Ovary (tissue), 3 donors: ENCODE measurements around the gene CHST13.

Source experiments
- CTCF ChIP-seq, 3 donors: fragments of 450-650 bp in 2 of 3; fragments of 200-600 bp in 1 of 3; IDR thresholded peaks; one replicate each; pipeline versions ENCODE4 v1.5.1 to v1.8.0; 2016 to 2022; ENCODE audit warnings: antibody characterized with exemption in 3 of 3, mild to moderate bottlenecking in 1 of 3
- EP300 ChIP-seq: sonication (generic); formaldehyde crosslinking; IDR thresholded peaks from one replicate; pipeline ENCODE4 v1.6.1; 2017; ENCODE audit warnings: antibody characterized with exemption
- POLR2A ChIP-seq: fragments of 450-650 bp; IDR thresholded peaks from one replicate; pipeline ENCODE4 v1.6.1; 2017; ENCODE audit warnings: antibody characterized with exemption, mild to moderate bottlenecking, moderate library complexity
- donor health status: DM: no; HTN: no; CAD: no.

- TF ChIP-seq CTCF (IDR thresholded peaks at IDR 0.05): no peak
- TF ChIP-seq POLR2A: no peak
- no peak for TF ChIP-seq EP300
Measured at GRCh38 chr3:126554560-126555525, 30.9 kb downstream of the CHST13 start.
